NCI-H187 treated with DMSO at 0.1 percent for 48 hours (cell line): ENCODE measurements around the gene KCNH1.
"Not testable (repeated sequence)": the region's sequence is repeated elsewhere in the genome, so short reads cannot be mapped to it uniquely, and the experiment has no call there.

Experiments used
- DNase-seq: peaks from one replicate; lab custom pipeline; 2025; lab: John Stamatoyannopoulos, UW

Gene KCNH1

GRCh38 chr1:211095381-211095780 is 38.6 kb downstream of the KCNH1 start:
- no peak for DNase-seq

GRCh38 chr1:211092955-211093354 is 41.0 kb downstream of the KCNH1 start:
- no peak for DNase-seq

- DNase-seq = no peak
Observed at GRCh38 chr1:211091867-211092266, 42.1 kb downstream of the KCNH1 start.

GRCh38 chr1:211089536-211089935 is 44.4 kb downstream of the KCNH1 start:
- no peak for DNase-seq

GRCh38 chr1:211088156-211088555 is 45.8 kb downstream of the KCNH1 start:
- no peak for DNase-seq

GRCh38 chr1:211082824-211083223 is 51.1 kb downstream of the KCNH1 start:
- DNase-seq = no peak

GRCh38 chr1:211081447-211081846 is 52.5 kb downstream of the KCNH1 start:
- DNase-seq = not testable (repeated sequence)

GRCh38 chr1:211068976-211069375 is 65.0 kb downstream of the KCNH1 start:
- no peak for DNase-seq

GRCh38 chr1:211066781-211067384 is 67.1 kb downstream of the KCNH1 start:
- no peak for DNase-seq

- not testable (repeated sequence) for DNase-seq
Observed at GRCh38 chr1:211041838-211042237, 92.1 kb downstream of the KCNH1 start.

GRCh38 chr1:211037095-211037494 is 96.9 kb downstream of the KCNH1 start:
- no peak for DNase-seq

GRCh38 chr1:211036381-211037060 is 97.4 kb downstream of the KCNH1 start:
- no peak for DNase-seq

GRCh38 chr1:211035821-211036380 is 98.0 kb downstream of the KCNH1 start:
- DNase-seq = no peak

GRCh38 chr1:211033921-211034525 is 99.9 kb downstream of the KCNH1 start:
- DNase-seq = no peak

GRCh38 chr1:211024901-211025300 is 109.0 kb downstream of the KCNH1 start:
- no peak for DNase-seq

GRCh38 chr1:211019266-211019665 is 114.7 kb downstream of the KCNH1 start:
- no peak for DNase-seq

- no peak for DNase-seq
Observed at GRCh38 chr1:211018690-211019089, 115.3 kb downstream of the KCNH1 start.

- no peak for DNase-seq
Observed at GRCh38 chr1:211017075-211017718, 116.8 kb downstream of the KCNH1 start.

- DNase-seq = no peak
Observed at GRCh38 chr1:211014275-211014674, 119.7 kb downstream of the KCNH1 start.

GRCh38 chr1:211013346-211014240 is 120.4 kb downstream of the KCNH1 start:
- no peak for DNase-seq

- not testable (repeated sequence) for DNase-seq
Observed at GRCh38 chr1:211011128-211011527, 122.8 kb downstream of the KCNH1 start.

GRCh38 chr1:211009944-211010343 is 124.0 kb downstream of the KCNH1 start:
- DNase-seq = no peak
